K562 (cell line): Measurements from ENCODE around the gene RASAL3. TPM values are rescaled to one million over a fixed set of nuclear protein-coding genes. Genes with fewer than 3 reads are reported as not detected.

Experiments
- ATAC-seq: fragments of 200-7000 bp; cut with Tn5 transposase; 3 replicates; pipeline ENCODE4 v1.9.1; 2020; ENCODE audit warnings: moderate library complexity
- BruUV-seq: library from RNA; stranded (reverse); fragments of 400-500 nt; replicated peaks from 2 replicates; lab custom pipeline; 2021; lab: Mats Ljungman, UMichigan
- CTCF ChIA-PET: fragments of 300-600 bp; formaldehyde crosslinking; extraction: SDS; loops from one replicate; lab custom pipeline; 2021; ENCODE audit warnings: low intra/inter-chr PET ratio; lab: Yijun Ruan, JAX
- POLR2A ChIA-PET: fragments of 300-600, 350-650 bp; sonication (Branson Sonifier 250); formaldehyde crosslinking; extraction: SDS; loops from one replicate; lab custom pipeline; 2021; ENCODE audit warnings: antibody characterized with exemption, inconsistent platforms; lab: Yijun Ruan, JAX
- DNase-seq, 4 experiments: peaks; one replicate each; pipeline versions ENCODE4 v3.0.0 to v3.0.0-alpha.2; 2011 to 2018; ENCODE audit warnings: low spot score in 3 of 4, mixed read lengths in 3 of 4; ENCODE audit errors: extremely low read depth in 1 of 4
- FAIRE-seq: peaks from 2 replicates; lab custom pipeline; 2011; peaks lifted over from hg19 to GRCh38; lab: Jason Lieb, UNC
- H2AFZ ChIP-seq: 2 replicates; pipeline ENCODE4 v1.6.0; 2011; ENCODE audit warnings: low read depth, low read length, control low read depth, inconsistent platforms
- H3K27ac ChIP-seq: fragments of 200-600 bp; 3 replicates; pipeline ENCODE4 v1.8.0; 2011; ENCODE audit warnings: low read depth, mild to moderate bottlenecking, control low read depth, inconsistent platforms, low read length, moderate library complexity, mixed read lengths; ENCODE audit errors: extremely low read depth
- H3K27me3 ChIP-seq, 2 experiments: fragments of 300-600 bp in 1 of 2; 2 replicates in 1 of 2; 3 replicates in 1 of 2; pipeline versions ENCODE4 v1.6.0 to v1.8.0; 2011; ENCODE audit warnings: inconsistent platforms in 2 of 2, low read length in 2 of 2, mild to moderate bottlenecking in 1 of 2, mixed read lengths in 1 of 2, moderate library complexity in 1 of 2; ENCODE audit not compliant: control insufficient read depth in 2 of 2, insufficient read depth in 2 of 2
- H3K36me3 ChIP-seq: fragments of 300-600 bp; 3 replicates; pipeline ENCODE4 v1.8.0; 2011; ENCODE audit warnings: mild to moderate bottlenecking, low read length, inconsistent platforms; ENCODE audit not compliant: control insufficient read depth, insufficient read depth
- H3K4me1 ChIP-seq, 2 experiments: fragments of 200-600 bp in 1 of 2; replicated peaks in 1 of 2; 2 replicates in 1 of 2; 3 replicates in 1 of 2; pipeline versions ENCODE4 v1.5.1 to v1.8.0; 2011; ENCODE audit warnings: inconsistent platforms in 2 of 2, low read length in 2 of 2, mild to moderate bottlenecking in 1 of 2, mixed read lengths in 1 of 2, moderate library complexity in 1 of 2; ENCODE audit not compliant: control insufficient read depth in 2 of 2, insufficient read depth in 2 of 2
- H3K4me2 ChIP-seq: 2 replicates; pipeline ENCODE4 v1.6.1; 2011; ENCODE audit warnings: low read length, control low read depth, inconsistent platforms, mixed read lengths; ENCODE audit not compliant: insufficient read depth
- H3K4me3 ChIP-seq: fragments of 200-600 bp; sonication (generic), shearing (Covaris generic); 2 replicates; pipeline ENCODE4 v1.5.1; 2016; ENCODE audit warnings: control low read depth, inconsistent platforms
- H3K79me2 ChIP-seq: fragments of 200-600 bp; 3 replicates; pipeline ENCODE4 v1.8.0; 2011; ENCODE audit warnings: low read length, inconsistent platforms; ENCODE audit not compliant: control insufficient read depth, insufficient read depth
- H3K9ac ChIP-seq, 2 experiments: 2 replicates each; pipeline versions ENCODE4 v1.6.0 to v1.6.1; 2011; ENCODE audit warnings: low read depth in 2 of 2, low read length in 2 of 2, control low read depth in 1 of 2, inconsistent platforms in 1 of 2, mild to moderate bottlenecking in 1 of 2, mixed read lengths in 1 of 2; ENCODE audit not compliant: insufficient read depth in 1 of 2
- H3K9me1 ChIP-seq: one replicate; pipeline ENCODE4 v1.6.0; 2011; ENCODE audit warnings: inconsistent platforms, mild to moderate bottlenecking, low read length, moderate library complexity; ENCODE audit not compliant: control insufficient read depth, insufficient read depth
- H3K9me3 ChIP-seq: replicated peaks from 2 replicates; pipeline ENCODE4 v1.5.1; 2011; ENCODE audit warnings: low read depth, low read length, inconsistent platforms; ENCODE audit not compliant: control insufficient read depth, insufficient read depth
- H4K20me1 ChIP-seq: replicated peaks from 2 replicates; pipeline ENCODE4 v1.6.1; 2011; ENCODE audit warnings: low read length, inconsistent platforms, mixed read lengths; ENCODE audit not compliant: control insufficient read depth, insufficient read depth
- MEF2A ChIP-seq: IDR thresholded peaks from 2 replicates; pipeline ENCODE4 v1.6.1; 2011; ENCODE audit warnings: low read depth, mild to moderate bottlenecking, low read length, moderate library complexity; ENCODE audit not compliant: control insufficient read depth
- RBFOX2 ChIP-seq: fragments of 200-400 bp; formaldehyde crosslinking; IDR thresholded peaks from 2 replicates; pipeline ENCODE4 v1.6.1; 2017; ENCODE audit warnings: low read depth, mild to moderate bottlenecking, low read length, moderate library complexity
- RREB1 ChIP-seq: fragments of 250-450 bp; sonication (Bioruptor Pico); IDR thresholded peaks from 2 replicates; pipeline ENCODE4 v1.4.0; 2020
- ZNF146 ChIP-seq: IDR thresholded peaks from one replicate; pipeline ENCODE4 v1.6.1; 2018; ENCODE audit warnings: missing compliant biosample characterization; ENCODE audit not compliant: unreplicated experiment
- ZNF280A ChIP-seq: fragments of 450-650 bp; IDR thresholded peaks from 2 replicates; pipeline ENCODE4 v1.6.1; 2018; ENCODE audit warnings: mild to moderate bottlenecking, low read depth; ENCODE audit not compliant: partially characterized antibody
- WGBS: fragments of 100-300 bp; shearing (Covaris generic); methylation state at CpG from one replicate; pipeline ENCODE4 v1.1.6; 2016; ENCODE audit warnings: low coverage, mixed read lengths; ENCODE audit not compliant: insufficient coverage; ENCODE audit errors: missing lambda C conversion rate; 5-methylcytosine and 5-hydroxymethylcytosine counted together
- in situ Hi-C: fragments of 300-500 bp; cut with MboI; formaldehyde crosslinking; loops from 4 replicates; pipeline ENCODE4 v1.15.0; 2018; ENCODE audit warnings: inconsistent platforms, mixed read lengths
- intact Hi-C: fragments of 100-400 bp; cut with micrococcal nuclease; formaldehyde crosslinking; loops from 2 replicates; pipeline ENCODE4 v1.14.2; 2022
- polyA plus RNA-seq, 8 experiments: library from polyadenylated mRNA; depleted of rRNA in 4 of 8; stranded (reverse) in 5 of 8; unstranded in 3 of 8; fragments of >200 nt; fragmentation: Nextera tagmentation in 2 of 8; fragmentation: Illumina TruSeq in 1 of 8; extraction: Ambion mirVana in 2 of 8; extraction: Trizol in 1 of 8; gene quantifications; 2 replicates each; pipeline versions ENCODE4 v1.2.1 to v1.2.3, GENCODE V29; 2011 to 2014; ENCODE audit warnings: inconsistent platforms in 1 of 8, missing spikeins in 1 of 8
- total RNA-seq, 7 experiments: library from RNA; depleted of rRNA in 6 of 7; stranded (reverse); fragments of >200 nt in 6 of 7; fragmentation: Illumina TruSeq in 2 of 7; extraction: Trizol in 2 of 7; gene quantifications; 2 replicates each; pipeline versions ENCODE4 v1.2.1 to v1.2.3, GENCODE V29; 2011 to 2021; ENCODE audit warnings: low replicate concordance in 1 of 7

RASAL3 gene
- total and polyA plus RNA-seq, 9 of the 15 experiments (the other 6 are each of a cell fraction or from before 2014, with no cell fraction given), result 0.07 to 0.44 TPM; not detected in 7

GRCh38 chr19:15427991-15428471, 36.3 kb downstream of the RASAL3 start:
- ChIA-PET POLR2A (interaction anchor here (4.0 kb wide), 1 partner anchor 9 kb away, joined by 54 read pairs; the partner anchor contains the start of gene AKAP8L), CTCF (no interaction called here)
- no TSS peak for BruUV-seq
- DNase-seq (no peak), ATAC-seq (no peak), FAIRE-seq (no peak)
- intact Hi-C loops (no loop called here), in situ Hi-C loops (no loop called here)
- Histone ChIP-seq H3K79me2 (peaks cover 44% of the 10 kb centered on the region), H3K4me3 (no peak overlapping the region), H3K4me2 (no peak overlapping the region), H4K20me1 (no peaks in the 10 kb centered on the region), H3K27me3 (no peaks in the 10 kb centered on the region), H3K27ac (no peak overlapping the region), H3K9me1 (peaks cover 5% of the 10 kb centered on the region), H3K4me1 (peaks cover 8 to 40% of the 10 kb centered on the region in 2 experiments; a peak in 4 of 5 replicates), H3K9ac (no peak overlapping the region), H3K36me3 (peaks cover 79% of the 10 kb centered on the region), H2AFZ (no peak overlapping the region), H3K9me3 (no peaks in the 10 kb centered on the region)
- TF ChIP-seq RBFOX2 (0 out of 2 replicates have a peak, but pooled peaks have one; percentile 9), MEF2A (no peak)
- 100% methylated on average over 4 of the region's 35 CpGs for WGBS

- DNase-seq, result no peak
- Histone ChIP-seq H3K9ac (peak overlapping the region in 1 of 2 experiments; percentile 43; a peak in 1 of 4 replicates), H3K4me2 (no peak overlapping the region), H3K9me3 (no peaks in the 10 kb centered on the region), H3K27ac (no peak overlapping the region), H3K79me2 (peaks cover 40% of the 10 kb centered on the region), H3K27me3 (no peaks in the 10 kb centered on the region), H4K20me1 (no peaks in the 10 kb centered on the region), H3K4me3 (no peak overlapping the region), H2AFZ (no peak overlapping the region), H3K4me1 (peaks cover 8 to 40% of the 10 kb centered on the region in 2 experiments; a peak in 4 of 5 replicates), H3K36me3 (peaks cover 86% of the 10 kb centered on the region), H3K9me1 (peaks cover 5% of the 10 kb centered on the region)
- CTCF ChIA-PET, result no interaction called here
- in situ Hi-C loops (no loop called here), intact Hi-C loops (no loop called here)
- ATAC-seq, result no peak
- WGBS, result 94% methylated on average over 24 of the region's 25 CpGs
- POLR2A ChIA-PET, result interaction anchor here (0.8 kb wide), 1 partner anchor 9 kb away, joined by 3 read pairs; the partner anchor contains the start of gene AKAP8L
- BruUV-seq, result no TSS peak
- FAIRE-seq, result no peak
- TF ChIP-seq ZNF146 (CRISPR knock-in tag) (no peak), ZNF280A (no peak), RREB1 (CRISPR knock-in tag) (no peak)
Observed at GRCh38 chr19:15427350-15427700, 37.0 kb downstream of the RASAL3 start.
